Heart left ventricle (tissue), 16 donors: ENCODE data around the gene TAC4. TPM values are rescaled to one million over a fixed set of nuclear protein-coding genes. Genes with fewer than 3 reads are reported as not detected.
A peak's percentile ranks its signal among the peaks of the same experiment; 100 is the strongest.

Experiments
- ATAC-seq, 4 donors: fragments of 200-7000 bp; cut with Tn5 transposase; one replicate each; pipeline ENCODE4 v1.9.1; 2020 to 2022; ENCODE audit warnings: moderate library complexity in 4 of 4, mild to moderate bottlenecking in 3 of 4, moderate number of reproducible peaks in 1 of 4
- DNase-seq, 5 donors: peaks; one replicate each; pipeline ENCODE4 v3.0.0-alpha.2; 2020
- H3K27ac ChIP-seq, 12 donors: fragments of 200-600 bp; sonication (generic) in 4 of 12; one replicate each; pipeline versions ENCODE4 v1.5.0 to v1.8.0; 2016 to 2022; ENCODE audit warnings: mild to moderate bottlenecking in 2 of 12
- H3K27me3 ChIP-seq, 9 donors: fragments of 200-600 bp; sonication (generic) in 2 of 9; one replicate each; pipeline versions ENCODE4 v1.5.1 to v1.8.0; 2016 to 2022; ENCODE audit warnings: mild to moderate bottlenecking in 3 of 9
- H3K36me3 ChIP-seq, 9 donors: fragments of 200-600 bp; sonication (generic) in 2 of 9; one replicate each; pipeline versions ENCODE4 v1.5.0 to v1.8.0; 2018 to 2022; ENCODE audit warnings: mild to moderate bottlenecking in 2 of 9
- H3K4me1 ChIP-seq, 12 donors: fragments of 200-600 bp; sonication (generic) in 4 of 12; one replicate each; pipeline versions ENCODE4 v1.5.0 to v1.8.0; 2016 to 2022; ENCODE audit warnings: mild to moderate bottlenecking in 3 of 12
- H3K4me3 ChIP-seq, 12 donors: fragments of 200-600 bp; sonication (generic) in 4 of 12; one replicate each; pipeline versions ENCODE4 v1.5.0 to v1.8.0; 2017 to 2022; ENCODE audit warnings: mild to moderate bottlenecking in 9 of 12, moderate library complexity in 4 of 12
- H3K9me3 ChIP-seq, 12 donors: fragments of 200-600 bp; sonication (generic) in 4 of 12; one replicate each; pipeline versions ENCODE4 v1.5.0 to v1.8.0; 2016 to 2022; ENCODE audit warnings: mild to moderate bottlenecking in 1 of 12
- POLR2A ChIP-seq, 2 donors: fragments of 450-650 bp; IDR thresholded peaks; one replicate each; pipeline ENCODE4 v1.6.1; 2017; ENCODE audit warnings: antibody characterized with exemption in 2 of 2, mild to moderate bottlenecking in 2 of 2, moderate library complexity in 2 of 2
- WGBS, 4 donors: extraction: QIAGEN DNeasy Blood & Tissue Kit in 2 of 4; methylation state at CpG; one replicate each; pipeline versions ENCODE4 v1.1.5 to v1.1.7; 2013 to 2018; 5-methylcytosine and 5-hydroxymethylcytosine counted together
- intact Hi-C, 10 donors: fragments of 100-400 bp; cut with DNase I; formaldehyde crosslinking; loops; one replicate each; pipeline versions ENCODE4 v1.11.1 to v1.14.2; 2022
- polyA plus RNA-seq, 2 donors: library from polyadenylated mRNA; stranded (reverse); fragments of 200-250 nt; gene quantifications; one replicate each; pipeline ENCODE4 v1.2.3, GENCODE V29; 2013
- total RNA-seq, 9 donors: library from RNA; depleted of rRNA in 2 of 9; stranded (reverse); fragments of >200 nt in 2 of 9; fragmentation: NEBNext Ultra II Directional in 3 of 9; extraction: Animal tissue kit (Norgen Biotek cat#: 25700) in 3 of 9; gene quantifications; one replicate each; pipeline versions ENCODE4 v1.1.0 to v1.2.4, GENCODE V29; 2016 to 2023
- TF ChIP-seq, protein P1 (sequence below), 12 donors: fragments of 200-600 bp; sonication (generic) in 4 of 12; IDR thresholded peaks; one replicate each; pipeline versions ENCODE4 v1.5.0 to v1.8.0; 2018 to 2022; ENCODE audit warnings: antibody characterized with exemption in 12 of 12, mild to moderate bottlenecking in 5 of 12
- donor health status: ischemic (EF 13 %, LVEDD 7.1; RV severe dilation, severe dysfunction).
- donor health status: healthy with polysubstance abuse.
- donor health status: DM: no; HTN: yes; CAD: no.
- donor health status: DM: no; HTN: no; CAD: no.
- donor health status: ischemic (EF 25% LVEDD 6.9; RV normal size, moderate dysfunction).
- donor health status: ischemic (EF 25% LVEDD 5.7; RV mildly dilated, moderate dysfunction).
- donor health status: healthy.
- donor health status: DM: yes; HTN: yes; CAD: no.
- donor health status: ischemic (EF 35%, LVEDD 5.7; RV mildly dilated, moderate dysfunction).
- donor health status: nonischemic (EF 11% LVEDD 7.7; RV severe dilation, severe dysfunction).
- donor health status: DM: yes; HTN: yes; CAD: no.
- donor health status: PGD.
- donor health status: ischemic (EF 29% LVEDD 5.4; RV normal size, mild dysfunction).
- donor health status: nonischemic (EF 23%, LVEDD 6.1; RV moderate dilation, normal function).

TAC4 gene
- total and polyA plus RNA-seq, 11 donors = 0.50 to 2.1 (median 1.3) TPM; not detected in 8

GRCh38 chr17:49821916-49822315 lies 26.0 kb downstream of the TAC4 start:
- peaks cover 0 to 100% (median 94%) of the 10 kb centered on the region in 9 donors for H3K36me3 ChIP-seq
- TF ChIP-seq POLR2A (IDR thresholded peaks at IDR 0.05) = no peak
- TF ChIP-seq, protein P1, sequence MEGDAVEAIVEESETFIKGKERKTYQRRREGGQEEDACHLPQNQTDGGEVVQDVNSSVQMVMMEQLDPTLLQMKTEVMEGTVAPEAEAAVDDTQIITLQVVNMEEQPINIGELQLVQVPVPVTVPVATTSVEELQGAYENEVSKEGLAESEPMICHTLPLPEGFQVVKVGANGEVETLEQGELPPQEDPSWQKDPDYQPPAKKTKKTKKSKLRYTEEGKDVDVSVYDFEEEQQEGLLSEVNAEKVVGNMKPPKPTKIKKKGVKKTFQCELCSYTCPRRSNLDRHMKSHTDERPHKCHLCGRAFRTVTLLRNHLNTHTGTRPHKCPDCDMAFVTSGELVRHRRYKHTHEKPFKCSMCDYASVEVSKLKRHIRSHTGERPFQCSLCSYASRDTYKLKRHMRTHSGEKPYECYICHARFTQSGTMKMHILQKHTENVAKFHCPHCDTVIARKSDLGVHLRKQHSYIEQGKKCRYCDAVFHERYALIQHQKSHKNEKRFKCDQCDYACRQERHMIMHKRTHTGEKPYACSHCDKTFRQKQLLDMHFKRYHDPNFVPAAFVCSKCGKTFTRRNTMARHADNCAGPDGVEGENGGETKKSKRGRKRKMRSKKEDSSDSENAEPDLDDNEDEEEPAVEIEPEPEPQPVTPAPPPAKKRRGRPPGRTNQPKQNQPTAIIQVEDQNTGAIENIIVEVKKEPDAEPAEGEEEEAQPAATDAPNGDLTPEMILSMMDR (IDR thresholded peaks at IDR 0.05) = no peak
- H3K27ac ChIP-seq = no peak overlapping the region
- WGBS, 4 donors = 92 to 100% (median 95%) methylated on average over 1 of the region's 1 CpG
- peaks cover 0 to 37% (median 6%) of the 10 kb centered on the region in 12 donors for H3K4me1 ChIP-seq
- H3K27me3 ChIP-seq = no peaks in the 10 kb centered on the region
- ATAC-seq (no peak), DNase-seq (no peak)
- no peaks in the 10 kb centered on the region for H3K9me3 ChIP-seq
- intact Hi-C loops = no loop called here
- no peak overlapping the region for H3K4me3 ChIP-seq

DNA sequence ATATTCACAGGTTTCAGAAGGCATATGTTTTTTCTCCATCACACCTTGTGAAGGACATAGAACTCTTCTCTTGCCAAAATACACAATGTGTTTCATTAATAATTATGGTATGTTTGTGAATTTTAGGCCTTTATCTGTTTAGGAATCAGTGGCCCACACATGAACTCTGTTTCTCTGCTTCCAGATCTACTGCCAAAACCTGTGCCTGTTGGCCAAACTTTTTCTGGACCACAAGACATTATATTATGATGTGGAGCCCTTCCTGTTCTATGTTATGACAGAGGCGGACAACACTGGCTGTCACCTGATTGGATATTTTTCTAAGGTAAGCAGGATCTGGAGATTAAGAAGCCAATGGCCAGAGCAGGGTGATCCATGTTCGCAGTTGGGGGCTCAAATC lies 26.4 kb downstream of the TAC4 start:
- WGBS, 4 donors = 75 to 97% (median 86%) methylated on average over 2 of the region's 2 CpGs
- Histone ChIP-seq H3K36me3 (peaks cover 0 to 100% (median 94%) of the 10 kb centered on the region in 9 donors), H3K4me1 (peaks cover 0 to 41% (median 10%) of the 10 kb centered on the region in 12 donors), H3K27me3 (no peaks in the 10 kb centered on the region), H3K4me3 (no peak overlapping the region), H3K27ac (peak overlapping the region in 1 of 12 donors; percentile 16), H3K9me3 (no peaks in the 10 kb centered on the region)
- DNase-seq (no peak), ATAC-seq (no peak)
- TF ChIP-seq, protein P1 (IDR thresholded peaks at IDR 0.05) = no peak
- no peak for TF ChIP-seq POLR2A (IDR thresholded peaks at IDR 0.05)
- intact Hi-C loops = no loop called here

DNA sequence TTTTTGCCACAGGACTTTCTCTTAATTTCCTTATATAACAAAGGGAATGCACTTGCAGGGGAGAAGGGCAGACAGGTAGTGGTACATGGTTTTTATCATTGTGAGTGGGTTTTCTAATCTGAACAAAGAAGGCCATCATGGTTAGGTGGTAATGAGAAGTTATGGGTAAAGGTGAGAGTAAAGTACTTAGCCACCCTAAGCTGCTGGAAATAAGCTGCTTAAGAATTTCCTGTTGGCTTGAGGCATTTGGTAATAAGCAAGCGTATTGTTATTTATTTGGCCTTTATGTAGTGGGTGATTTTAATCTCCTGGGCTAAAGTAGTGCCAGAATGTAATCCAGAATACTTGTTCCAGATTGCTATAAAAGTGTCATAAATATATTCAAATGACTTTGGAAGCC lies 27.1 kb downstream of the TAC4 start:
- intact Hi-C loops = no loop called here
- H3K27me3 ChIP-seq = no peaks in the 10 kb centered on the region
- no peak for ATAC-seq
- peaks cover 0 to 48% (median 16%) of the 10 kb centered on the region in 12 donors for H3K4me1 ChIP-seq
- 67 to 75% (median 70%) methylated on average over 1 of the region's 1 CpG for WGBS, 4 donors
- TF ChIP-seq POLR2A (IDR thresholded peaks at IDR 0.05) = no peak
- TF ChIP-seq, protein P1 (IDR thresholded peaks at IDR 0.05) = no peak
- H3K4me3 ChIP-seq = no peak overlapping the region
- peaks cover 0 to 100% (median 94%) of the 10 kb centered on the region in 9 donors for H3K36me3 ChIP-seq
- H3K9me3 ChIP-seq = no peaks in the 10 kb centered on the region
- peak overlapping the region in 2 of 12 donors; percentile 3 to 16 for H3K27ac ChIP-seq
- DNase-seq = no peak

DNA sequence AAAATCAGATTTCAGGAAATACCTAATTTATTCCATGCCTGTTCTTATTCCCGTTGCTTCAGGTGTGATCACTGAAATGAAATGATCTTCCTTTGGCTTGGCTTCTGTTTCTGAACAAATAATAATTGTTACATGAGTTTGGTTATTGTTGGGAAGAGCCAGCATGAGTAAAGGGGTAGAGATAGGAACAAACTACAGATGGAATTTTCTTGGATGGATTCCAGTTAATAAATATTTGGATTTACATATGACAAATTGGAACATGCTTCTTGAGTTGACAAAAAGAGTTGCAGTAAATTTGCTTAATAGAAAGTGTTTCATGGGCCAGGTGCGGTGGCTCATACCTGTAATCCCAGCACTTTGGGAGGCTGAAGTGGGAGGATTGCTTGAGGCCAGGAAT lies 28.2 kb downstream of the TAC4 start:
- 93 to 98% (median 95%) methylated on average over 2 of the region's 2 CpGs for WGBS, 4 donors
- intact Hi-C loops = no loop called here
- H3K27me3 ChIP-seq = no peaks in the 10 kb centered on the region
- TF ChIP-seq, protein P1 (IDR thresholded peaks at IDR 0.05) = no peak
- no peak for TF ChIP-seq POLR2A (IDR thresholded peaks at IDR 0.05)
- H3K9me3 ChIP-seq = no peaks in the 10 kb centered on the region
- DNase-seq (no peak), ATAC-seq (no peak)
- H3K27ac ChIP-seq = no peak overlapping the region
- peaks cover 0 to 60% (median 25%) of the 10 kb centered on the region in 12 donors for H3K4me1 ChIP-seq
- H3K4me3 ChIP-seq = no peak overlapping the region
- peaks cover 0 to 100% (median 94%) of the 10 kb centered on the region in 9 donors for H3K36me3 ChIP-seq
